ENCODE measurements around the gene TPCN1. TPM values are rescaled to one million over a fixed set of nuclear protein-coding genes. Genes with fewer than 3 reads are reported as not detected.

Gene TPCN1
- total RNA-seq, 2 donors from 2014 or later, result 18.9 to 30.8 TPM

DNA sequence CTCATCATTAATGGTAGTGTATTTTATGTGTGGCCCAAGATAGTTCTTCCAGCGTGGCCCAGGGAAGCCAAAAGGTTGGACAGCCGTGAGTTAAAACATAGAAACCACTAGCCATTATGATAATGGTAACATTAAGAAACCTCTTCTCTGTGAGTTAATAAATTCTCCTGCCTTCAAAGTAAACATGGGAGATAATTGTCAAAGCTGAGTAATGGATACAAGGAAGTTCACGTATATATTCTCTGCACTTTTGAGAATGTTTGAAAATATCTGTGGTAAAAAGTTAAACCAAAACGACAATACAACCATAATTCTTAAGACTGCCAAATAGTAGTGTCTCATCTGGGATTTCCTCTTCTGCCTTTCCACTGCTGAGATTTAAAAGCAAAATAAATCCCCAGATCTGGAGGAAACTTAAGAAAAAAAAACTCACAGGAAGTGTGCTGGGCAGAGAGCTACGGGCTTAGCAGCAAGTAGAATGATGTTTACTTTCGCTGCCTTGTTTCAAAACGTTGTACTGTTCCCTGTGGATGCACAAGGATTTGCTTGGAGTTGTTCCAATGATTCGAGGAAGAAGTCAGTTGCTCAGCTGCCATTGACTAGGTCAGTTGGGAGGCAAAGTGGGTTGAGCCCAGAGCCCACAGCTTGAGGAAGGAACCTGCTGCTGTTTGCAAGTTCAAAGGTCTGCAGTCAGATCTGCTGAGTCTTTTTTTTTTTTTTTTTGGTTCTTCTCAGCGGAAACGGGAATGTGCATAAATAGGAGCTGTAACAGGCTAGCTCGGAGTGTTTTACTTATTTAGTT is 1.7 kb downstream of the TPCN1 start:
- H3K36me3 ChIP-seq (ENCODE audit: control insufficient read depth, insufficient read depth, low read length), result no peaks in the 10 kb centered on the region
- H3K4me1 ChIP-seq (ENCODE audit: control insufficient read depth, insufficient read depth, low read length), result peaks cover 4% of the 10 kb centered on the region
- H3K4me3 ChIP-seq (ENCODE audit: low read length), result peak overlapping the region; percentile 88
- DNase-seq, result peak; percentile 73
- Mint-ChIP-seq H3K27me3 (ENCODE audit: insufficient read depth) (no peaks in the 10 kb centered on the region), H3K27ac (no peak overlapping the region), H3K4me1 (peaks cover 14% of the 10 kb centered on the region), H3K9me3 (no peaks in the 10 kb centered on the region), H3K4me3 (peak overlapping the region; percentile 73), H3K36me3 (ENCODE audit: low read depth) (peaks cover 5% of the 10 kb centered on the region)
- H3K9ac ChIP-seq (ENCODE audit: extremely low read depth, low read length, poor library complexity, severe bottlenecking), result no peak overlapping the region
- TF ChIP-seq, protein P1, sequence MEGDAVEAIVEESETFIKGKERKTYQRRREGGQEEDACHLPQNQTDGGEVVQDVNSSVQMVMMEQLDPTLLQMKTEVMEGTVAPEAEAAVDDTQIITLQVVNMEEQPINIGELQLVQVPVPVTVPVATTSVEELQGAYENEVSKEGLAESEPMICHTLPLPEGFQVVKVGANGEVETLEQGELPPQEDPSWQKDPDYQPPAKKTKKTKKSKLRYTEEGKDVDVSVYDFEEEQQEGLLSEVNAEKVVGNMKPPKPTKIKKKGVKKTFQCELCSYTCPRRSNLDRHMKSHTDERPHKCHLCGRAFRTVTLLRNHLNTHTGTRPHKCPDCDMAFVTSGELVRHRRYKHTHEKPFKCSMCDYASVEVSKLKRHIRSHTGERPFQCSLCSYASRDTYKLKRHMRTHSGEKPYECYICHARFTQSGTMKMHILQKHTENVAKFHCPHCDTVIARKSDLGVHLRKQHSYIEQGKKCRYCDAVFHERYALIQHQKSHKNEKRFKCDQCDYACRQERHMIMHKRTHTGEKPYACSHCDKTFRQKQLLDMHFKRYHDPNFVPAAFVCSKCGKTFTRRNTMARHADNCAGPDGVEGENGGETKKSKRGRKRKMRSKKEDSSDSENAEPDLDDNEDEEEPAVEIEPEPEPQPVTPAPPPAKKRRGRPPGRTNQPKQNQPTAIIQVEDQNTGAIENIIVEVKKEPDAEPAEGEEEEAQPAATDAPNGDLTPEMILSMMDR (conservative IDR thresholded peaks at IDR 0.05), result no peak
- no peaks in the 10 kb centered on the region for H3K9me3 ChIP-seq (ENCODE audit: control insufficient read depth, low read length)
- 74 to 82% methylated on average over 5 to 7 of the region's 11 CpGs for WGBS, 2 experiments (ENCODE audit: insufficient coverage in 1 of 2, insufficient read length in 1 of 2)
- H3K27me3 ChIP-seq (ENCODE audit: control insufficient read depth, insufficient read depth, low read length, poor library complexity, severe bottlenecking), result no peaks in the 10 kb centered on the region
- no peak overlapping the region for H3K27ac ChIP-seq (ENCODE audit: low read depth, low read length)

DNA sequence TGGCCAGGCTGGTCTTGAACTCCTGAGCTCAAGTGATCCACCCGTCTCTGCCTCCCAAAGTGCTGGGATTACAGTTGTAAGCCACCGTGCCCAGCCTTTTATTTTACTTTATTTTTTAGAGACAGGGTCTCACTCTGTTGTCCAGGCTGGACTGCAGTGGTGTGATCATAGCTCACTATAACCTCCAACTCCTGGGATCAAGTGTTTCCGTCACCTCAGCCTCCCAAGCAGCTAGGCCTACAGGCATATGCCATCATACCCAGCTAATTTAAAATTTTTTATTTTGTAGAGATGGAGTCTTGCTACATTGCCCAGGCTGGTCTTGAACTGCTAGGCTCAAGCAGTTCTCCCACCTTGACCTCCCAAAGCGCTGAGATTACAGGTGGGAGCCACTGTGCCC is 3.7 kb downstream of the TPCN1 start:
- Histone ChIP-seq H3K9me3 (ENCODE audit: control insufficient read depth, low read length) (no peaks in the 10 kb centered on the region), H3K9ac (ENCODE audit: extremely low read depth, low read length, poor library complexity, severe bottlenecking) (no peak overlapping the region), H3K27ac (ENCODE audit: low read depth, low read length) (no peak overlapping the region), H3K4me1 (ENCODE audit: control insufficient read depth, insufficient read depth, low read length) (peaks cover 4% of the 10 kb centered on the region), H3K36me3 (ENCODE audit: control insufficient read depth, insufficient read depth, low read length) (no peaks in the 10 kb centered on the region), H3K27me3 (ENCODE audit: control insufficient read depth, insufficient read depth, low read length, poor library complexity, severe bottlenecking) (no peaks in the 10 kb centered on the region), H3K4me3 (ENCODE audit: low read length) (no peak overlapping the region)
- H3K4me1 Mint-ChIP-seq, result peaks cover 17% of the 10 kb centered on the region
- H3K9me3 Mint-ChIP-seq, result no peaks in the 10 kb centered on the region
- H3K27me3 Mint-ChIP-seq (ENCODE audit: insufficient read depth), result no peaks in the 10 kb centered on the region
- H3K36me3 Mint-ChIP-seq (ENCODE audit: low read depth), result peaks cover 14% of the 10 kb centered on the region
- 100% methylated on average over 2 to 4 of the region's 4 CpGs for WGBS, 2 experiments (ENCODE audit: insufficient coverage in 1 of 2, insufficient read length in 1 of 2)
- no peak overlapping the region for H3K4me3 Mint-ChIP-seq
- peak; percentile 22 for DNase-seq
- TF ChIP-seq, protein P1 (conservative IDR thresholded peaks at IDR 0.05), result no peak
- no peak overlapping the region for H3K27ac Mint-ChIP-seq

DNA sequence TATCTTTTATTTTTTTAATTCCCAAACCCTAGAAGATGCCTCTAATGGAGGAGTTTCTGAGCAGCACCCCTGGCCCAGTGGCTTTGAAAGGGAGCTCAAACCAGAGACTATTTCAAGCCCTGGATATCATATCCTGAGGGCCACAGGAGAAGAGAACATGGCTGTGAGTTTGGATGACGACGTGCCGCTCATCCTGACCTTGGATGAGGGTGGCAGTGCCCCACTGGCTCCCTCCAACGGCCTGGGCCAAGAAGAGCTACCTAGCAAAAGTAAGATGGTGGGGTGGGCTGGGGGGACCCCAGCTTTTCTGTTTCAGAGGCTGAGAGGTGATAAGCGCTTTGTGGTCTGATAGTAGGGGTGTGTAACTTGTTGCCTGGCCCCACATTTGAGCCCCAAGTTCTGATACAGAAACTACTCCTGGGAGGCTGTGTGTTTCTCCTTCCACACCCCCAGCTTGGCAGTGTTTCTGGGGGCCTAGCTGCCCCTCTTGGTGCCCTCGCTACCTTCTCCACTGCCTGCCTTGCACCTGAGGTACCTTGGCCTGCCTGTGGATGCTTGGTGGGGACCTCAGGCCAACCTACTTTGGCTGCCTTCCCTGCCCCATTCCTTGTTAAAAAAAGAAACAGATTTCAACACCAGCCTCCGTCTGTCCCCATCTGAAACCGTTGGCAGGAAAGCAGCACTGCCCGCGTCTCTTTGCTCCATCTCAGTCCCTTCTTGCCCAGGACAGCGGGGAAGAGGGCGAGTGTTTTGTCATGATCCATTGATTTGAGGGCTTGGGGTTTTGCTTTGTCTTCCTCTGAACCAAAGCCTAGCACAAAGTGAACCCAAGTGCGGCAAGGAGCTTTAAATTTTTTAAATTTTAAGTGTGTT is 5.7 kb downstream of the TPCN1 start:
- peaks cover 30% of the 10 kb centered on the region for H3K4me1 Mint-ChIP-seq
- no peaks in the 10 kb centered on the region for H3K27me3 Mint-ChIP-seq (ENCODE audit: insufficient read depth)
- peaks cover 7% of the 10 kb centered on the region for H3K9me3 Mint-ChIP-seq
- no peak overlapping the region for H3K4me3 Mint-ChIP-seq
- no peak overlapping the region for H3K27ac ChIP-seq (ENCODE audit: low read depth, low read length)
- no peaks in the 10 kb centered on the region for H3K27me3 ChIP-seq (ENCODE audit: control insufficient read depth, insufficient read depth, low read length, poor library complexity, severe bottlenecking)
- H3K36me3 Mint-ChIP-seq (ENCODE audit: low read depth), result peaks cover 32% of the 10 kb centered on the region
- H3K4me1 ChIP-seq (ENCODE audit: control insufficient read depth, insufficient read depth, low read length), result peaks cover 11% of the 10 kb centered on the region
- H3K9ac ChIP-seq (ENCODE audit: extremely low read depth, low read length, poor library complexity, severe bottlenecking), result no peak overlapping the region
- TF ChIP-seq, protein P1 (conservative IDR thresholded peaks at IDR 0.05), result no peak
- H3K4me3 ChIP-seq (ENCODE audit: low read length), result no peak overlapping the region
- no peak overlapping the region for H3K27ac Mint-ChIP-seq
- 89 to 95% methylated on average over 12 to 13 of the region's 13 CpGs for WGBS, 2 experiments (ENCODE audit: insufficient coverage in 1 of 2, insufficient read length in 1 of 2)
- H3K36me3 ChIP-seq (ENCODE audit: control insufficient read depth, insufficient read depth, low read length), result peaks cover 10% of the 10 kb centered on the region
- peaks cover 11% of the 10 kb centered on the region for H3K9me3 ChIP-seq (ENCODE audit: control insufficient read depth, low read length)
- DNase-seq, result no peak

All from endodermal cell (in vitro differentiated cells).